B cell (primary cell): ENCODE measurements around the gene CDH12.

ENCODE experiments used
- CTCF ChIP-seq: fragments of 200-600 bp; IDR thresholded peaks from one replicate; pipeline ENCODE4 v1.8.0; 2022; ENCODE audit warnings: antibody characterized with exemption, mild to moderate bottlenecking
- EZH2 ChIP-seq: IDR thresholded peaks from 2 replicates; pipeline ENCODE4 v1.6.1; 2012; ENCODE audit warnings: borderline replicate concordance, low read depth, mild to moderate bottlenecking, moderate library complexity, low read length; ENCODE audit not compliant: insufficient read depth, poor library complexity, severe bottlenecking

- TF ChIP-seq CTCF = no peak
- no peak for TF ChIP-seq EZH2
These were observed 538.6 kb downstream of the CDH12 start for GRCh38 chr5:22314548-22314947.
